Fibroblast of skin of right quadriceps (primary cell): ENCODE measurements around the gene SDF4.
A peak's percentile ranks its signal among the peaks of the same experiment; 100 is the strongest.
"Not testable (repeated sequence)": the region's sequence is repeated elsewhere in the genome, so short reads cannot be mapped to it uniquely, and the experiment has no call there.

ENCODE experiments used
- DNase-seq: peaks from one replicate; pipeline ENCODE4 v3.0.0-alpha.2; 2013

The SDF4 gene

GRCh38 chr1:1196431-1197187, 35.2 kb downstream of the SDF4 start:
- DNase-seq: no peak

- not testable (repeated sequence) for DNase-seq
Measured at GRCh38 chr1:1195726-1196125, 36.1 kb downstream of the SDF4 start.

DNA sequence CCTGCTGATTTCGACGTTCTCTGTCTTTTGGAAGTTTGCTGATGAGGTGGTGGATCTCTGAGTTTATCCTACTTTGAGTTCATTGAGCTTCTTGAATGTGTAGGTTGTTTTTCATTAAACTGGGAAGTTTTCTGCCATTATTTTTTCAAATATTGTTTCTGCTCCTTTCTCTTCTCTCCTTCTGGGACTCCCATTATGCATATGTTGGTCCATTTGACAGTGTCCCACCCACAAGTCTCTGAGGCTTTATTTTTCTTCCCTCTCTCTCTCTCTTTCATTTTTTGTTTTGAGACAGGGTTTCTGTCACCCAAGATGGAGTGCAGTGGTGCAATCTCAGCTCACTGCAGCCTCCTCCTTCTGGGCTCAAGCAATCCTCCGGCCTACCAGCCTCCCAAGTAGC, 37.1 kb downstream of the SDF4 start:
- no peak for DNase-seq

GRCh38 chr1:1191734-1192133, 40.1 kb downstream of the SDF4 start:
- DNase-seq: no peak

- no peak for DNase-seq
Measured at GRCh38 chr1:1189111-1189510, 42.7 kb downstream of the SDF4 start.

DNA sequence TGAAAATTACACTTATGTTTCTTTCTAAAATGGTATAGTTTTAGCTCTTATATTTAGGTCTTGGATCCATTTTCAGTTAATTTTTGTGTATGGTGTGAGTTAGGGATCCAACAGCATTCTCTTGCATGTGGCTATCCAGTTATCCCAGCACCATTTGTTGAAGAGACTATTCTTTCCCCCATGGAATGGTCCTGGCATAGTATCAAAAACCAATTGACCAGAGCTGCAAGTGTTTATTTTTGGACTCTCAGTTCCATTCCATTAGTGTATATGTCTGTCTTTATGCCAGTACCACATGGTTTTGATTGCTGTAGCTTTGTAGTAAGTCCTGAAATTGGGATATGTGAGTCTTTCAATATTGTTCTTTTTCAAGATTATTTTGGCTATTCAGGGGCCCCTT, 43.9 kb downstream of the SDF4 start:
- DNase-seq: peak; percentile 23

- DNase-seq: no peak
Measured at GRCh38 chr1:1185101-1185765, 46.6 kb downstream of the SDF4 start.

- DNase-seq: no peak
Measured at GRCh38 chr1:1183833-1184775, 47.7 kb downstream of the SDF4 start.

GRCh38 chr1:1183221-1183747, 48.5 kb downstream of the SDF4 start:
- DNase-seq: no peak

DNA sequence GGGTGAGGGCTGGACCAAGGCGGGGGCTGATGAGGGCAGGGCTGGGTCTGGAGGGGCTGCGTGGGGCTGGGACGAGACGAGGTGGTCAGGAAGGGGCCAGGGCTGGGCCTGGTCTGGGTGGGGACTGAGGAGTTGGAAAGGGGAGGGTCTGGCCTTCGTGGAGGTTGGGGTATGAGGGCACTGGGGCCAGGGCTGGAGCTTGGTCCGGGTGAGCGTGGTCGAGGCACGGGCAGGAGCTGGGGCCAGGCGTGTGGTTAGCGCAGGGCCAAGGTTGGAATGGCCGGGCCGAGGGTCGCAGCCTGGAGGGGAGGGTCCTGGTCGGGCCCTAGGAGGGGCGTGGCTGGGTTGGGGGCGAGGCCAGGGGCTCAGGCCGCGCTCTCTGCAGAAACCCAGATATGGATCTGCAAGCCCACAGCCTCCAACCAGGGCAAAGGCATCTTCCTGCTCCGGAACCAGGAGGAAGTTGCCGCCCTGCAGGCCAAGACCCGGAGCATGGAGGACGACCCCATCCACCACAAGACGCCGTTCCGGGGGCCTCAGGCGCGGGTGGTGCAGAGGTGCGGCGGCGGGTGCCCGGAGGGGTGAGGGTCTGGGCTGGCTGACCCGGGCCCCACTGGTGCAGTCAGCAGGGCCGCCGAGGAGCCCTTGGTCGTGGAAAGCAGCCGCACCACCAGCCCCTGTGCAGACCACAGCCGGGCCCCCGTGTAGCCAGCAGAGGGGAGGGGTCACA, 49.1 kb downstream of the SDF4 start:
- no peak for DNase-seq

GRCh38 chr1:1181938-1182410, 49.8 kb downstream of the SDF4 start:
- no peak for DNase-seq

GRCh38 chr1:1181129-1181937, 50.5 kb downstream of the SDF4 start:
- DNase-seq: no peak

DNA sequence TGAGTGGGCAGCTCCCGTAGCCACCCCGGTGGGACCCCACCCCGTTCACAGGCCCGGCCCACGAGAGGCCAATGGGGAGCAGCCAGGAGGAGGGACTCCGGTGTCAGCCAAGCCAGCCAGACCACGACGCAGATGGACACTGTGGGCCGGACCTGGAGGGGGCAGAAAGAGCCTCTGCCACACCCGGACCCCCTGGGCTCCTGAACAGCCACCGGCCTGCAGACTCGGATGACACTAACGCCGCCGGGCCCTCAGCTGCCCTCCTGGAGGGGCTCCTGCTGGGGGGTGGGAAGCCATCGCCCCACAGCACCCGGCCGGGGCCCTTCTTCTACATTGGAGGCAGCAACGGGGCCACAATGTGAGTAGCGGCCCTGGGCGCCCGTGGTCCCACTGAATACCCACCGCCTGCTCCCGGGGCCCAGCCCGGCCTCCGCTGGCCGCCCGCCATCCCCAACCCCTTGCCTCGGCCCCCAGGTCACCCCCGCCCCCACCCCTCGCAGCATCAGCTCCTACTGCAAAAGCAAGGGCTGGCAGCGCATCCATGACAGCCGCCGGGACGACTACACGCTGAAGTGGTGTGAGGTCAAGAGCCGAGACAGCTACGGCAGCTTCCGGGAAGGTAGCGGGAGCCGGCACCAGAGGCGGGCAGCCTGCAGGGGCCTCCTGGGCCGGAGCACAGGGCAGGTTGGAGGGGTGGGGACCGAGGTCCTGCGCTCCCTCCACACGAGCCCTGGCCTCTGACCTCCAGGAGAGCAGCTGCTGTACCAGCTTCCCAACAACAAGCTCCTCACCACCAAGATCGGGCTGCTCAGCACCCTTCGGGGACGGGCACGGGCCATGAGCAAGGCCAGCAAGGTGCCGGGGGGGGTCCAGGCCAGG, 51.6 kb downstream of the SDF4 start:
- DNase-seq: no peak

GRCh38 chr1:1179346-1179982, 52.3 kb downstream of the SDF4 start:
- DNase-seq: no peak

DNA sequence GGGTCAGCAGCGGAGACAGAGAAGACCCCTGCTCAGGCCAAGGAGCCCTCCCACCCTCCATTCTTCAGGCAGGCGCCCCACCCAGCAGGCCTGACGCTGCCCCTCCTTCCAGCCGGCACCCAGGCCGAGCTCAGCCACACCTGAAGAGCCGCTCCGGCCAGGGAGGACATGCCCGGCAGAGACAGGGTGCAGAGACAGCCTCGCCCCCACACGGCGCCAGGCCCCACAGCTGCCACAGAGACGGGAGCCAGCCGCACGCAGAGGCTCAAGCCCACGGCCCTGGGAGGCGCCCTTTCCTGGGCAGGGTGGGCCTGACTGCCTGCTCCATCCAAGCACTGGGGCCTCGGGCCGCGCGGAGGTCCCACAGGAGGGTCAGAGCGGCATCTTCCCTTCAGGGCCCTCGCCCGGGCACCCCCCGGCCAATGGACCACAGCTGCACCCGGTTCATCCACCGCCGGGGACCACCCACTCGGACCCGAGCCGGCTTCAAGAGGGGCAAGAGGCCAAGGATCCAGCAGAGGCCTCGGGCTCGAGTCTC, 52.9 kb downstream of the SDF4 start:
- no peak for DNase-seq

- DNase-seq: no peak
Measured at GRCh38 chr1:1177452-1178206, 54.2 kb downstream of the SDF4 start.

DNA sequence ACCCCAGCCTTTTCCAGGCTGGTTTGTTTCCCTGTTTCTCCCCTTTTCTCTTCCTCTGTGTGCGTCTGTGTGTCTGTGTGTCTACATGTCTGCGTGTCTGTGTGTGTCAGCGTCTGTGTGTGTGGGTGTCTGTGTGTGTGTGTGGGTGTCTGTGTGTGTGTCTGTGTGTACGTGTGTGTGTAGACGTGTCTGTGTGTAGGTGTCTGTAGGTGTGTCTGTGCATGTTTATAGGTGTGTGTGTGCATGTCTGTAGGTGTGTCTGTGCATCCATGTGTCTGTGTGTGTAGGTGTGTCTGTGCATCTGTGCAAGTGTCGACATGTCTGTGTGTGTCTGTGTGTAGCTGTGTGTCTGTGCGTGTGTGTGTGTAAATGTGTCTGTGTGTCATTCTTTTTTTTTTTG, 54.9 kb downstream of the SDF4 start:
- DNase-seq: no peak

DNA sequence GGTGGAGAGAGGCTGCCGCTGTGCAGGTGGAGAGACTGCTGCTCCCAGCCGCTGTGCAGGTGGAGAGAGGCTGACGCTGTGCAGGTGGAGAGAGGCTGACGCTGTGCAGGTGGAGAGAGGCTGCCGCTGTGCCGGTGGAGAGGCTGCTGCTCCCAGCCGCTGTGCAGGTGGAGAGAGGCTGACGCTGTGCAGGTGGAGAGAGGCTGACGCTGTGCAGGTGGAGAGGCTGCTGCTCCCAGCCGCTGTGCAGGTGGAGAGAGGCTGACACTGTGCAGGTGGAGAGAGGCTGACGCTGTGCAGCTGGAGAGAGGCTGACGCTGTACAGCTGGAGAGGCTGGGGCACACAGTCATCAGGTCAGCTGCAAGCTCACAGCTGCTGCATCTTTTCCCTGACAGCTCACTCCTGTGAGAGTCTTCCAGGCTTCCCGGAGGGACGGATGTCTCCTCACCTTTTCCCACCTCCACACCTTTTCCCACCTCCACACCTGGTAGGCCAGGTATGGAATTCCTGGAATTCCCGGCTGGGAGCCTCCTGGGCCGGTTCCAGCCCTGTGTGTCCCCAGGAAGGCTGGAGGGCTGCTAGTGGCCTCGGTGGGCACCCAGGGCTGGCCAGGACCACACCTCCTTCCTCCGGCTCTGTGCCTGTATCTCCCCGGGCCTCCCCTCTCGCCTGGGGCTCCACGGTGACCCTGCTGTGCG, 55.6 kb downstream of the SDF4 start:
- not testable (repeated sequence) for DNase-seq
